KMS-11 (cell line): ENCODE measurements around the gene DHODH.

Source experiments
- H2AFZ ChIP-seq: fragments of 200-600 bp; sonication (generic); 2 replicates; pipeline ENCODE4 v1.6.1; 2016; ENCODE audit warnings: antibody characterized with exemption, mixed run types, low read depth
- H3K27ac ChIP-seq: fragments of 200-600 bp; sonication (generic); 2 replicates; pipeline ENCODE4 v1.6.1; 2016; ENCODE audit warnings: mild to moderate bottlenecking, mixed run types
- H3K27me3 ChIP-seq: fragments of 200-600 bp; sonication (generic); 2 replicates; pipeline ENCODE4 v1.6.1; 2017; ENCODE audit warnings: mild to moderate bottlenecking, low read depth, mixed run types, moderate library complexity; ENCODE audit not compliant: insufficient read depth
- H3K36me3 ChIP-seq: fragments of 200-600 bp; sonication (generic); 2 replicates; pipeline ENCODE4 v1.6.1; 2017; ENCODE audit warnings: mild to moderate bottlenecking, mixed run types; ENCODE audit not compliant: insufficient read depth
- H3K4me1 ChIP-seq: fragments of 200-600 bp; sonication (generic); 2 replicates; pipeline ENCODE4 v1.6.1; 2016; ENCODE audit warnings: mild to moderate bottlenecking, low read depth, mixed run types; ENCODE audit not compliant: poor library complexity, severe bottlenecking
- H3K4me2 ChIP-seq: fragments of 200-600 bp; sonication (generic); 2 replicates; pipeline ENCODE4 v1.7.0; 2016; ENCODE audit warnings: mild to moderate bottlenecking, mixed run types
- H3K4me3 ChIP-seq: fragments of 200-600 bp; sonication (generic); IDR thresholded peaks from 2 replicates; pipeline ENCODE4 v1.6.1; 2017; ENCODE audit warnings: low read depth, low read length, mixed read lengths; ENCODE audit not compliant: insufficient read depth
- H3K79me2 ChIP-seq: fragments of 200-600 bp; sonication (generic); 2 replicates; pipeline ENCODE4 v1.6.1; 2016; ENCODE audit warnings: low read depth, mixed run types; ENCODE audit not compliant: insufficient read depth
- H3K9ac ChIP-seq: fragments of 200-600 bp; sonication (generic); 2 replicates; pipeline ENCODE4 v1.6.1; 2016; ENCODE audit warnings: mild to moderate bottlenecking, mixed run types
- H4K20me1 ChIP-seq: fragments of 200-600 bp; sonication (generic); 2 replicates; pipeline ENCODE4 v1.6.1; 2016; ENCODE audit warnings: mild to moderate bottlenecking, mixed run types; ENCODE audit not compliant: insufficient read depth
- CTCF ChIP-seq: fragments of 200-600 bp; sonication (generic); conservative IDR thresholded peaks from 2 replicates; pipeline ENCODE4 v1.6.1; 2017; ENCODE audit warnings: low read depth, mild to moderate bottlenecking, antibody characterized with exemption, low read length, moderate library complexity, mixed read lengths

DHODH gene

GRCh38 chr16:72014675-72015074, 6.1 kb downstream of the DHODH start:
- no peaks in the 10 kb centered on the region for H3K36me3 ChIP-seq
- peak overlapping the region; percentile 88 for H3K4me2 ChIP-seq
- no peak overlapping the region for H2AFZ ChIP-seq
- TF ChIP-seq CTCF = no peak
- no peak overlapping the region for H3K4me3 ChIP-seq
- no peak overlapping the region for H3K9ac ChIP-seq
- no peaks in the 10 kb centered on the region for H4K20me1 ChIP-seq
- H3K27me3 ChIP-seq = no peaks in the 10 kb centered on the region
- H3K27ac ChIP-seq = peak overlapping the region; percentile 72
- H3K79me2 ChIP-seq = peaks cover 2% of the 10 kb centered on the region; the same call in 1 of the 2 replicates
- peaks cover 37% of the 10 kb centered on the region for H3K4me1 ChIP-seq

- Histone ChIP-seq H3K4me2 (no peak overlapping the region; the same call in 1 of the 2 replicates), H3K9ac (no peak overlapping the region), H3K79me2 (no peaks in the 10 kb centered on the region), H2AFZ (no peak overlapping the region), H3K27ac (no peak overlapping the region), H3K4me1 (peaks cover 37% of the 10 kb centered on the region), H4K20me1 (no peaks in the 10 kb centered on the region), H3K27me3 (no peaks in the 10 kb centered on the region), H3K4me3 (no peak overlapping the region), H3K36me3 (no peaks in the 10 kb centered on the region)
- TF ChIP-seq CTCF = no peak
Observed at GRCh38 chr16:72015124-72015523, 6.6 kb downstream of the DHODH start.

GRCh38 chr16:72018470-72018869, 9.9 kb downstream of the DHODH start:
- no peak overlapping the region for H3K4me3 ChIP-seq
- H3K4me2 ChIP-seq = no peak overlapping the region
- no peak for TF ChIP-seq CTCF
- H4K20me1 ChIP-seq = no peaks in the 10 kb centered on the region
- H3K27ac ChIP-seq = no peak overlapping the region
- no peaks in the 10 kb centered on the region for H3K36me3 ChIP-seq
- H3K27me3 ChIP-seq = no peaks in the 10 kb centered on the region
- no peak overlapping the region for H3K9ac ChIP-seq
- no peaks in the 10 kb centered on the region for H3K79me2 ChIP-seq
- H3K4me1 ChIP-seq = peaks cover 20% of the 10 kb centered on the region
- no peak overlapping the region for H2AFZ ChIP-seq

- H4K20me1 ChIP-seq = no peaks in the 10 kb centered on the region
- no peak overlapping the region for H3K4me3 ChIP-seq
- no peak overlapping the region for H2AFZ ChIP-seq
- no peaks in the 10 kb centered on the region for H3K27me3 ChIP-seq
- no peaks in the 10 kb centered on the region for H3K79me2 ChIP-seq
- TF ChIP-seq CTCF = no peak
- no peak overlapping the region for H3K27ac ChIP-seq
- H3K36me3 ChIP-seq = no peaks in the 10 kb centered on the region
- H3K4me2 ChIP-seq = no peak overlapping the region
- no peak overlapping the region for H3K9ac ChIP-seq
- H3K4me1 ChIP-seq = no peaks in the 10 kb centered on the region
Observed at GRCh38 chr16:72021043-72021442, 12.5 kb downstream of the DHODH start.
